ENCODE data around the gene PRRT1B. TPM values are rescaled to one million over a fixed set of nuclear protein-coding genes. Genes with fewer than 3 reads are reported as not detected.

PRRT1B gene
- total and polyA plus RNA-seq, 9 donors = 0.61 to 4.1 TPM; not detected in 7

DNA sequence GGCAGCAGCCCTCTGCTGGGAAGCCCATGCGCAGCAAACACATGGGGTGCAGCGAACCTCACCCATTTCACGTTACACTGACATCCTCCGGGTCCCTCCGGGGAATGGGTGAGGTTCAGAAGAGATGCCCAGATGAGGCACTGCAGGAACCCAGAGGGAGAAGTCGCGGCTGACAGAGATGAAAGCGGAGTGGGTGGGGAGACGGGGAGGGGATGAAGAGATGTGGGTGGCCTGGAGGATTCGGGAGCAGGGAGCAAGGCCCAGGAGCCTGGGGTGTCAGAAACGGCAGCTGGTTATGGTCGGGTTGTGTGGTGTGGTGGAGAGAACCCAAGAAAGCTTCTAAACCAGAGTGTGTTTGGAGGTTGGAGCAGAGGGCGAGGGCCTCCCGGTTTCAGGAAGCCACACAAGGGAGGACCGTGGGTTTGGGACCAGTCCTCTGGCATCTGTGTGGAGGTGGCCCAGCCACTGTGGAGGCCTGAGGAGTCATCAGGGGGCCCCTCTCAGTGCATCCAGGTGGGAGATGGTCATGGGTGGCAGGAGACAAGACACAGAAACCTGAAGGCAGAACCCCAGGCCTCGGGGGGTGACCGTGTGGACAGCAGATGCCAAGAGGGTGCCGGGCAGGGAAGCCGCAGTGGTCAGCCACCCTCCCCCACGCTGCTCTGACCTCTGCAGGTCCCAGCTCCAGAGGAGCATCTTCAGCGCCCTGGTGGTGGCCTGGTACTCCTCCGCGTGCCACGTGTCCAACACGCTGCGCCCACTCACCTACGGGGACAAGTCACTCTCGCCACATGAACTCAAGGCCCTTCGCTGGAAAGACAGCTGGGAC lies 22.9 kb upstream of the PRRT1B start:
- Histone ChIP-seq H3K27me3 (no peaks in the 10 kb centered on the region), H3K4me1 (ENCODE audit: insufficient read depth) (no peaks in the 10 kb centered on the region), H3K9me3 (no peaks in the 10 kb centered on the region), H3K36me3 (no peaks in the 10 kb centered on the region), H3K27ac (no peak overlapping the region), H3K4me3 (no peak overlapping the region)
- WGBS, 3 donors = 82 to 87% (median 84%) methylated on average over 29 of the region's 29 CpGs
- TF ChIP-seq EP300 (IDR thresholded peaks at IDR 0.05) (no peak), POLR2A (IDR thresholded peaks at IDR 0.05) (no peak)
- TF ChIP-seq, protein P1, sequence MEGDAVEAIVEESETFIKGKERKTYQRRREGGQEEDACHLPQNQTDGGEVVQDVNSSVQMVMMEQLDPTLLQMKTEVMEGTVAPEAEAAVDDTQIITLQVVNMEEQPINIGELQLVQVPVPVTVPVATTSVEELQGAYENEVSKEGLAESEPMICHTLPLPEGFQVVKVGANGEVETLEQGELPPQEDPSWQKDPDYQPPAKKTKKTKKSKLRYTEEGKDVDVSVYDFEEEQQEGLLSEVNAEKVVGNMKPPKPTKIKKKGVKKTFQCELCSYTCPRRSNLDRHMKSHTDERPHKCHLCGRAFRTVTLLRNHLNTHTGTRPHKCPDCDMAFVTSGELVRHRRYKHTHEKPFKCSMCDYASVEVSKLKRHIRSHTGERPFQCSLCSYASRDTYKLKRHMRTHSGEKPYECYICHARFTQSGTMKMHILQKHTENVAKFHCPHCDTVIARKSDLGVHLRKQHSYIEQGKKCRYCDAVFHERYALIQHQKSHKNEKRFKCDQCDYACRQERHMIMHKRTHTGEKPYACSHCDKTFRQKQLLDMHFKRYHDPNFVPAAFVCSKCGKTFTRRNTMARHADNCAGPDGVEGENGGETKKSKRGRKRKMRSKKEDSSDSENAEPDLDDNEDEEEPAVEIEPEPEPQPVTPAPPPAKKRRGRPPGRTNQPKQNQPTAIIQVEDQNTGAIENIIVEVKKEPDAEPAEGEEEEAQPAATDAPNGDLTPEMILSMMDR (IDR thresholded peaks at IDR 0.05) = no peak
- DNase-seq = no peak
- intact Hi-C loops (cut with DNase I) = no loop called here

GRCh38 chr9:131523086-131523388 lies 22.3 kb upstream of the PRRT1B start:
- no peaks in the 10 kb centered on the region for H3K9me3 ChIP-seq
- H3K4me1 ChIP-seq (ENCODE audit: insufficient read depth) = no peaks in the 10 kb centered on the region
- no peak overlapping the region for H3K4me3 ChIP-seq
- no peaks in the 10 kb centered on the region for H3K36me3 ChIP-seq
- DNase-seq = no peak
- H3K27ac ChIP-seq = no peak overlapping the region
- intact Hi-C loops (cut with DNase I) = no loop called here
- WGBS, 3 donors = 76 to 82% (median 79%) methylated on average over 9 of the region's 9 CpGs
- TF ChIP-seq, protein P1 (IDR thresholded peaks at IDR 0.05) = no peak
- TF ChIP-seq POLR2A (IDR thresholded peaks at IDR 0.05) (no peak), EP300 (IDR thresholded peaks at IDR 0.05) (no peak)
- no peaks in the 10 kb centered on the region for H3K27me3 ChIP-seq

DNA sequence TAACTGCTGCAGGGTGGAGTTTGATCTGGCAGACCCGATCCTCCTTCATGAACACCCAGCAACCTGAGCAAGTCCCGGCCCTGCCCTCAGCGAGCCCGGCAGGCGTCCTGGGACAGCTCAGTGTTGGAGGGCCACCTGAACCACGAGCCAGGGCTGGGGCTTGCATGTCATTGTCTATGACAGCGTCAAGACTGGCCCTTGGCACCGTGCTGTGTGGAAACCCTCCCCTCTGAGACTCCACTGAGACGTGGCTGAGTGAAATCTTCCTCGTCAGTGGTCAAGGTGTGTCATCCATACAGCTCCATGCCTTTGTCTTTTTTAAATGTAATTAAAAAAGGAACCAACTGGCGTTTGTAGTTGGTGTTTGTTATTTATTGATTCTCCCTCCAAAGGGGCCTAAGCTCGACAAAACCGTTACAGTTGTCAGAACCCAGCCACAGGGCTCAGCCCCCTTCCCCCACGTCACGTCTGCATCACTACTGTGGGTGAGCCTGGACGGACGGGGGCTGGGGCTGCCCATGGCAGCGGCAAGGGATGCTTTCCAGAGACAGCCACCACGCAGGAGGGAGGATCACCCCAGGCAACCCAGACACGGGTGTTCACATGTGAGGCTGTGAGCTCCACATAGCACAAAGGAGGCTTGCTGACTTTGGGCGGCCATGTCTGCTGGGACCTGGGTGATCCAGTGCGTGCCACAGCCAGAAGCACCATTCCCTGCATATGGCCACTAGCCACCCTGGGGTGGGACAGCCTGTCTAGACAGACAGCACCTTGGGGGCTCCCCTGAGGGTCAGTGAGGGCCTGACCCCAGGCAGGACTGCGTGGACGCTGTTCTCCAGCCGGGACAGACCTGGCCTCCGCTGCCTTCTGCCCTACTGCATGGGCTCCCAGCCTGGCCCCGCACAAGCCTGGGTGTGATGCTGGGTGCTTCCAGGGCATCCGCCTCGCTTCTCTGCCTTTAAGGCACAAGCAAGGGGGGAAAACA lies 21.6 kb upstream of the PRRT1B start:
- TF ChIP-seq, protein P1 (IDR thresholded peaks at IDR 0.05) = no peak
- TF ChIP-seq POLR2A (IDR thresholded peaks at IDR 0.05) (no peak), EP300 (IDR thresholded peaks at IDR 0.05) (no peak)
- intact Hi-C loops (cut with DNase I) = no loop called here
- Histone ChIP-seq H3K4me1 (ENCODE audit: insufficient read depth) (no peaks in the 10 kb centered on the region), H3K4me3 (no peak overlapping the region), H3K27ac (no peak overlapping the region), H3K36me3 (no peaks in the 10 kb centered on the region), H3K27me3 (no peaks in the 10 kb centered on the region), H3K9me3 (no peaks in the 10 kb centered on the region)
- 73 to 75% (median 74%) methylated on average over 25 to 29 of the region's 29 CpGs for WGBS, 3 donors
- no peak for DNase-seq

- intact Hi-C loops (cut with DNase I) = no loop called here
- TF ChIP-seq POLR2A (IDR thresholded peaks at IDR 0.05) (no peak), EP300 (IDR thresholded peaks at IDR 0.05) (no peak)
- TF ChIP-seq, protein P1 (IDR thresholded peaks at IDR 0.05) = no peak
- no peaks in the 10 kb centered on the region for H3K36me3 ChIP-seq
- no peak overlapping the region for H3K27ac ChIP-seq
- no peak overlapping the region for H3K4me3 ChIP-seq
- no peaks in the 10 kb centered on the region for H3K4me1 ChIP-seq (ENCODE audit: insufficient read depth)
- no peak for DNase-seq
- no peaks in the 10 kb centered on the region for H3K9me3 ChIP-seq
- 76 to 85% (median 82%) methylated on average over 23 of the region's 23 CpGs for WGBS, 3 donors
- no peaks in the 10 kb centered on the region for H3K27me3 ChIP-seq
Measured at GRCh38 chr9:131524665-131525315, 20.5 kb upstream of the PRRT1B start.
